ENCODE measurements around the gene TRPC4AP.

TRPC4AP gene

DNA sequence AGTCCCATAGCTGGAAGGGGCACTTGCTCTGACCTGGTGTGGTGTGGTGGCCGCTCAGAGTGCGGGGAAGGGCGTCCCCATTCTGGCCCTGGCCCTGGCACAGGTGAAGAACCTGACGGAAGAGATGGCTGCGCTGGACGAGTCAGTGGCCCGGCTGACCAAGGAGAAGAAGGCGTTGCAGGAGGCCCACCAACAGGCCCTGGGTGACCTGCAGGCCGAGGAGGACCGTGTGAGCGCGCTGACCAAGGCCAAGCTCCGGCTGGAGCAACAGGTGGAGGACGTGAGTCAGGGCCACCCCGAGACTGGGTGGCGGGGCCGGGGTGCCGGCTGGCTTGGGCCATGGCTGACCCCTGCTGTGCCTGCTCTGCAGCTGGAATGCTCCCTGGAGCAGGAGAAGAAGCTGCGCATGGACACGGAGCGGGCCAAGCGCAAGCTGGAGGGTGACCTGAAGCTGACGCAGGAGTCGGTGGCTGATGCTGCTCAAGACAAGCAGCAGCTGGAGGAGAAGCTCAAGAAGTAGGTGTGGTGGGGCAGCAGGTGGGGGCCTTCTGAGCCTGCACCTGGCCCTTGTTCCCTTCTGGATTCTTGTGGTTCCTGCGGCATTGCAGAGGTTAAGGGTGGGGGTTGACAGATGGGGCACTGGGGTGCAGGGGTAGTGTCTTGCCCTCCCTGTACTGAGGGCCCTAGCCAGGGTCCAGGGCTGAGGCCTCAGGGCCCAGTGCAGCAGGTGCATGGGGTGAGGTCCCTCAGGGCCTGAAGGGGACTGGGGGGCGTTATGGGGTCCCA is 96.2 kb downstream of the TRPC4AP start:
- TF ChIP-seq FOXP2 (optimal IDR thresholded peaks at IDR 0.05; ENCODE audit: borderline replicate concordance, extremely low read depth, extremely low read length, insufficient read depth) (no peak), POLR2AphosphoS5 (IDR thresholded peaks at IDR 0.05; ENCODE audit: low read depth, low read length) (no peak), SIN3A (IDR thresholded peaks at IDR 0.05; ENCODE audit: borderline replicate concordance, insufficient read depth, low read length) (no peak), TAF1 (IDR thresholded peaks at IDR 0.05; ENCODE audit: borderline replicate concordance, insufficient read depth, low read length) (no peak)
- TF ChIP-seq, protein P1, sequence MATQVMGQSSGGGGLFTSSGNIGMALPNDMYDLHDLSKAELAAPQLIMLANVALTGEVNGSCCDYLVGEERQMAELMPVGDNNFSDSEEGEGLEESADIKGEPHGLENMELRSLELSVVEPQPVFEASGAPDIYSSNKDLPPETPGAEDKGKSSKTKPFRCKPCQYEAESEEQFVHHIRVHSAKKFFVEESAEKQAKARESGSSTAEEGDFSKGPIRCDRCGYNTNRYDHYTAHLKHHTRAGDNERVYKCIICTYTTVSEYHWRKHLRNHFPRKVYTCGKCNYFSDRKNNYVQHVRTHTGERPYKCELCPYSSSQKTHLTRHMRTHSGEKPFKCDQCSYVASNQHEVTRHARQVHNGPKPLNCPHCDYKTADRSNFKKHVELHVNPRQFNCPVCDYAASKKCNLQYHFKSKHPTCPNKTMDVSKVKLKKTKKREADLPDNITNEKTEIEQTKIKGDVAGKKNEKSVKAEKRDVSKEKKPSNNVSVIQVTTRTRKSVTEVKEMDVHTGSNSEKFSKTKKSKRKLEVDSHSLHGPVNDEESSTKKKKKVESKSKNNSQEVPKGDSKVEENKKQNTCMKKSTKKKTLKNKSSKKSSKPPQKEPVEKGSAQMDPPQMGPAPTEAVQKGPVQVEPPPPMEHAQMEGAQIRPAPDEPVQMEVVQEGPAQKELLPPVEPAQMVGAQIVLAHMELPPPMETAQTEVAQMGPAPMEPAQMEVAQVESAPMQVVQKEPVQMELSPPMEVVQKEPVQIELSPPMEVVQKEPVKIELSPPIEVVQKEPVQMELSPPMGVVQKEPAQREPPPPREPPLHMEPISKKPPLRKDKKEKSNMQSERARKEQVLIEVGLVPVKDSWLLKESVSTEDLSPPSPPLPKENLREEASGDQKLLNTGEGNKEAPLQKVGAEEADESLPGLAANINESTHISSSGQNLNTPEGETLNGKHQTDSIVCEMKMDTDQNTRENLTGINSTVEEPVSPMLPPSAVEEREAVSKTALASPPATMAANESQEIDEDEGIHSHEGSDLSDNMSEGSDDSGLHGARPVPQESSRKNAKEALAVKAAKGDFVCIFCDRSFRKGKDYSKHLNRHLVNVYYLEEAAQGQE (IDR thresholded peaks at IDR 0.05; ENCODE audit: insufficient read depth in 1 of 2, low read depth in 2 of 2, low read length in 2 of 2) = no peak

- TF ChIP-seq FOXP2 (optimal IDR thresholded peaks at IDR 0.05; ENCODE audit: borderline replicate concordance, extremely low read depth, extremely low read length, insufficient read depth) (no peak), SIN3A (IDR thresholded peaks at IDR 0.05; ENCODE audit: borderline replicate concordance, insufficient read depth, low read length) (no peak), TAF1 (IDR thresholded peaks at IDR 0.05; ENCODE audit: borderline replicate concordance, insufficient read depth, low read length) (no peak), POLR2AphosphoS5 (IDR thresholded peaks at IDR 0.05; ENCODE audit: low read depth, low read length) (no peak)
- TF ChIP-seq, protein P1 (IDR thresholded peaks at IDR 0.05; ENCODE audit: insufficient read depth in 1 of 2, low read depth in 2 of 2, low read length in 2 of 2) = no peak
Observed at GRCh38 chr20:34995696-34996095, 96.9 kb downstream of the TRPC4AP start.

DNA sequence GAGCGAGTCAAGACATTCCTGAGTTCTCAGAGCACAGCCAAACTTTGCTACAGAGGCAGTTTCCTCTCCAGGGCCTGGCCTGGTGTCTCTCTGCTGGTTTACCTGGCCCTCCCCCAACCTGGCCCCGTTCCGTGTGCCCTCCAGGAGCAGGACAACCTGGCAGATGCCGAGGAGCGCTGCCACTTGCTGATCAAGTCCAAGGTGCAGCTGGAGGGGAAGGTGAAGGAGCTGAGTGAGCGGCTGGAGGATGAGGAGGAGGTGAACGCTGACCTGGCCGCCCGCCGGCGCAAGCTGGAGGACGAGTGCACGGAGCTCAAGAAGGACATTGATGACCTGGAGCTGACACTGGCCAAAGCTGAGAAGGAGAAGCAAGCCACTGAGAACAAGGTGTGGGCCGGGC is 97.4 kb downstream of the TRPC4AP start:
- no peak for TF ChIP-seq POLR2AphosphoS5 (IDR thresholded peaks at IDR 0.05; ENCODE audit: low read depth, low read length)
- no peak for TF ChIP-seq TAF1 (IDR thresholded peaks at IDR 0.05; ENCODE audit: borderline replicate concordance, insufficient read depth, low read length)
- TF ChIP-seq, protein P1 (IDR thresholded peaks at IDR 0.05; ENCODE audit: insufficient read depth in 1 of 2, low read depth in 2 of 2, low read length in 2 of 2) = no peak
- no peak for TF ChIP-seq FOXP2 (optimal IDR thresholded peaks at IDR 0.05; ENCODE audit: borderline replicate concordance, extremely low read depth, extremely low read length, insufficient read depth)
- no peak for TF ChIP-seq SIN3A (IDR thresholded peaks at IDR 0.05; ENCODE audit: borderline replicate concordance, insufficient read depth, low read length)

DNA sequence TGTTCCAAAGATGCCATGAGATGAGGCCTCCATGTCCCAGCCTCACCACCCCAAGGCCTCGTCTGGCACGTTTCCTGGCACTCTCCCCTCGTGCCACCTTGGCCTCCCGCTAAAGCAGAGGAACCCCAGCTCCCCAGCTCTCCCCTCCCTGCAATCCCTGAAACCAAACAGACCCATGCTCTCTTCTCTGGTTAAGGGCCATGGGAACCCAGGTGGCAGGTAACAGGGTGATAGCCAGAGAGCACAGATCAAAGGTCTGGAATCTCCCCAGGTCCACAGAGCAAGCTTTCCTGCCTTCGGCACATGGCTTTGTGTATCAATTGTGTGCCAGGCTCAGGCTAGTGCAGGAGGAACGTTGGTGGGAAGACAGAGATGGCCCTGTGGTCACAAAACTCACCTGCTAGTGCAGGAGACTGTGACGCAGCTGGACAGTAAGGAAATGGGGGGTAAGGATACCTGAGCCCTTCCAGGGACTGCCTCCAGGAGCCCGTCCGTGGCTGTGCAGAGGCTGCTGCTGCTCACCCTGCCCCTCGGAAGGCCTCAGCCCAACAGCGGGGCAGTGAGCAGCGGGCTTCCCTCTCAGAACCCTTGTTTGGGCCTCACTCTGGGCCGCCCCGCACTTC is 98.0 kb downstream of the TRPC4AP start:
- TF ChIP-seq SIN3A (IDR thresholded peaks at IDR 0.05; ENCODE audit: borderline replicate concordance, insufficient read depth, low read length) (no peak), FOXP2 (optimal IDR thresholded peaks at IDR 0.05; ENCODE audit: borderline replicate concordance, extremely low read depth, extremely low read length, insufficient read depth) (no peak), POLR2AphosphoS5 (IDR thresholded peaks at IDR 0.05; ENCODE audit: low read depth, low read length) (no peak)

DNA sequence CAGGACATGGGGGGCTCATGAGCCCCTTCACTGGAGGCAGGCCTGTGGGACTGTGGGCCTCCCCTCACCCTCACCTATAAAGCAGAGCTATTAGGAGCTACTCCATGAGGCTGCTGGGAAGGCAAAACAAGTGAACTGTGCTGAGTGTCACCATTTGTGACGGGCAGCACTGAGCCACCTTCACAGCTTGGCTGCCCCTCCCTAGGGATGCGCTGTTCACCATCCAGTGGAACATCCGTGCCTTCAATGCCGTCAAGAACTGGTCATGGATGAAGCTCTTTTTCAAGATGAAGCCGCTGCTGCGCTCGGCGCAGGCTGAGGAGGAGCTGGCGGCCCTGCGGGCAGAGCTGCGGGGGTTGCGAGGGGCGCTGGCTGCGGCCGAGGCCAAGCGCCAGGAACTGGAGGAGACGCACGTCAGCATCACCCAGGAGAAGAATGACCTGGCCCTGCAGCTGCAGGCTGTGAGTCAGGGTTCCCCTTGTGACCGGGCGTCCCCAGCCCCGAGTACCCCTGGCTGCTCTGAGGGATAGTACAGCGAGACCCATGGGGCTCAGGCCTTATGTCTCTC is 98.6 kb downstream of the TRPC4AP start:
- no peak for TF ChIP-seq SIN3A (IDR thresholded peaks at IDR 0.05; ENCODE audit: borderline replicate concordance, insufficient read depth, low read length)
- TF ChIP-seq, protein P1 (IDR thresholded peaks at IDR 0.05; ENCODE audit: insufficient read depth in 1 of 2, low read depth in 2 of 2, low read length in 2 of 2) = no peak
- TF ChIP-seq FOXP2 (optimal IDR thresholded peaks at IDR 0.05; ENCODE audit: borderline replicate concordance, extremely low read depth, extremely low read length, insufficient read depth) = no peak
- no peak for TF ChIP-seq POLR2AphosphoS5 (IDR thresholded peaks at IDR 0.05; ENCODE audit: low read depth, low read length)
- no peak for TF ChIP-seq TAF1 (IDR thresholded peaks at IDR 0.05; ENCODE audit: borderline replicate concordance, insufficient read depth, low read length)

Measured in PFSK-1 (cell line).